Measurements from ENCODE around the gene RIPK3.

Gene RIPK3

GRCh38 chr14:24316597-24316950 is 23.2 kb downstream of the RIPK3 start:
- no peak for DNase-seq

GRCh38 chr14:24315807-24316596 is 23.8 kb downstream of the RIPK3 start:
- DNase-seq: no peak

GRCh38 chr14:24315243-24315806 is 24.5 kb downstream of the RIPK3 start:
- no peak for DNase-seq

- DNase-seq: no peak
Measured at GRCh38 chr14:24314377-24315193, 25.2 kb downstream of the RIPK3 start.

- no peak for DNase-seq
Measured at GRCh38 chr14:24313913-24314312, 25.9 kb downstream of the RIPK3 start.

- DNase-seq: peak; percentile 23
Measured at GRCh38 chr14:24312736-24313507, 26.9 kb downstream of the RIPK3 start.

- DNase-seq: no peak
Measured at GRCh38 chr14:24311837-24312615, 27.8 kb downstream of the RIPK3 start.

- peak; percentile 73 for DNase-seq
Measured at GRCh38 chr14:24310646-24311604, 28.9 kb downstream of the RIPK3 start, which contains the start of gene LTB4R. TSS of gene LTB4R (plus strand) at chr14:24311502. CDS start at chr14:24315652, 4,150 bp downstream.

GRCh38 chr14:24310265-24310645 is 29.5 kb downstream of the RIPK3 start:
- no peak for DNase-seq

GRCh38 chr14:24309538-24310264 is 30.1 kb downstream of the RIPK3 start, which contains the start of gene LTB4R2:
TSS of gene LTB4R2 (plus strand) at chr14:24310140. CDS start at chr14:24310665, 525 bp downstream.
- DNase-seq: no peak

GRCh38 chr14:24308342-24309124 is 31.3 kb downstream of the RIPK3 start:
- DNase-seq: no peak

- peak; percentile 73 for DNase-seq
Measured at GRCh38 chr14:24307575-24308341, 32.0 kb downstream of the RIPK3 start, which contains the start of gene CIDEB. TSS of gene CIDEB (minus strand) at chr14:24307977. CDS start at chr14:24307858, 119 bp downstream.

- no peak for DNase-seq
Measured at GRCh38 chr14:24307156-24307574, 32.6 kb downstream of the RIPK3 start.

GRCh38 chr14:24304019-24304387 is 35.8 kb downstream of the RIPK3 start:
- no peak for DNase-seq

GRCh38 chr14:24300326-24300980 is 39.3 kb downstream of the RIPK3 start:
- DNase-seq: no peak

- peak; percentile 95 for DNase-seq
Measured at GRCh38 chr14:24299255-24300191, 40.3 kb downstream of the RIPK3 start, which contains the start of the genes DHRS1 and NOP9. TSS of gene DHRS1 (minus strand) at chr14:24299780. CDS start at chr14:24299106, 674 bp downstream. TSS of gene NOP9 (plus strand) at chr14:24299850. CDS start at chr14:24299955, 105 bp downstream.
